OCI-LY3 (cell line): ENCODE measurements around the gene TLN1.

Experiments
- EZH2phosphoT487 ChIP-seq: fragments of 200-600 bp; shearing (Covaris generic); IDR thresholded peaks from 2 replicates; pipeline ENCODE4 v1.6.1; 2018; ENCODE audit warnings: antibody characterized with exemption, mixed run types, low read depth
- TF ChIP-seq, protein P1 (sequence below): fragments of 200-600, 300-600 bp; sonication (generic); IDR thresholded peaks from 2 replicates; pipeline ENCODE4 v1.5.1; 2014; ENCODE audit warnings: antibody characterized with exemption, low read length, low read depth

DNA sequence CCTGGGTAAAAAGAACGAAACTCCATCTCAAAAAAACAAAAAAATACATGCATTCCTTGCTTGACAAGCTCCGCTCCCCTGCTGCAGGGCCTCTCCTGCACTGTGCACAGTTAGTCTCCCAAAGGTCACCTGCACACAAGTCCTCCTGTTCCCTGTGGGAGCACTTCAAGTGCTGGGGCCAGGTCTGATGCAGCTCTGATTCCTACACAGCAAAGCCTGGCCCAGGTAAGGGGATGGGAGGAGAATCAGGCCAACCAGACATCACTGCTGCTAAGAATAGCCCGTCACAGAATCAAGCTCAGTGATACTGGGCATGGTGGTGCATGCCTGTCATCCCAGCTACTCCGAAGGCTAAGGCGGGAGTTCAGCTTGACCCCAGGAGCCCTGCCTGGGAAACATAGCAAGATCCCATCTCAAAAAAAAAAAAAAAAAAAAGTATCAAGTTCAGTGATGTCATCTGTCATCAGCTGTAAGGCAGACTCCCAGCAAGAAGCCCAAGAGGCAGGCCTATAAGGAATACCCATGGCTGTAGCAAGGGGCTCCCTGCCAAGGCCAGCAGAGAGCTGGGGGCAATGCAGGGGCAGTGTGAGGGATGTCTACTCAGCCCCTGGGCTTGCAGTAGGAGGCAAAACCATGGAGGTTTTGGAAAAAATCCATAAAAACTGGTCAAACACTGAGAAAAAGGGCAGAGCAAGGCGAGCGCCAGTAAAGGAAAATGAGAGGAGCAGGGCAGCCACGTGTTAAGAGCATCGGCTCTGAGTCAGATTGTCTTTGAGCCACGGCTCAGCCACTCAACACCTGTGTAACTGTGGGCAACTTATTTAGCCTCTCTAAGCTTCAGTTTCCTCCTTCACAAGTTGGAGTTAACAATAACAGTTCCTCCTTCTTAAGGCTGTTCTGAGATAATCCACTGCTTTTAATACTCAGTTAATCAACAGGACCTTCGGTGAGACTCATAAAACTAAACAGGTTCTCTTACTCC lies 45.5 kb downstream of the TLN1 start:
- TF ChIP-seq, protein P1, sequence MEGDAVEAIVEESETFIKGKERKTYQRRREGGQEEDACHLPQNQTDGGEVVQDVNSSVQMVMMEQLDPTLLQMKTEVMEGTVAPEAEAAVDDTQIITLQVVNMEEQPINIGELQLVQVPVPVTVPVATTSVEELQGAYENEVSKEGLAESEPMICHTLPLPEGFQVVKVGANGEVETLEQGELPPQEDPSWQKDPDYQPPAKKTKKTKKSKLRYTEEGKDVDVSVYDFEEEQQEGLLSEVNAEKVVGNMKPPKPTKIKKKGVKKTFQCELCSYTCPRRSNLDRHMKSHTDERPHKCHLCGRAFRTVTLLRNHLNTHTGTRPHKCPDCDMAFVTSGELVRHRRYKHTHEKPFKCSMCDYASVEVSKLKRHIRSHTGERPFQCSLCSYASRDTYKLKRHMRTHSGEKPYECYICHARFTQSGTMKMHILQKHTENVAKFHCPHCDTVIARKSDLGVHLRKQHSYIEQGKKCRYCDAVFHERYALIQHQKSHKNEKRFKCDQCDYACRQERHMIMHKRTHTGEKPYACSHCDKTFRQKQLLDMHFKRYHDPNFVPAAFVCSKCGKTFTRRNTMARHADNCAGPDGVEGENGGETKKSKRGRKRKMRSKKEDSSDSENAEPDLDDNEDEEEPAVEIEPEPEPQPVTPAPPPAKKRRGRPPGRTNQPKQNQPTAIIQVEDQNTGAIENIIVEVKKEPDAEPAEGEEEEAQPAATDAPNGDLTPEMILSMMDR = no peak
- TF ChIP-seq EZH2phosphoT487 = no peak
